Thyroid gland (tissue), 4 donors: ENCODE data around the gene CCDC9B. TPM values are rescaled to one million over a fixed set of nuclear protein-coding genes. Genes with fewer than 3 reads are reported as not detected.

Experiments
- DNase-seq, 2 donors: peaks; one replicate each; pipeline ENCODE4 v3.0.0-alpha.2; 2019
- H3K27ac ChIP-seq, 3 donors: fragments of 200-600 bp; sonication (generic); 1 replicate in 2 of 3; 2 replicates in 1 of 3; pipeline ENCODE4 v1.5.1; 2016 to 2019; ENCODE audit warnings: mild to moderate bottlenecking in 1 of 3, moderate library complexity in 1 of 3
- H3K27me3 ChIP-seq: fragments of 200-600 bp; sonication (generic); one replicate; pipeline ENCODE4 v1.5.1; 2019
- H3K36me3 ChIP-seq, 2 donors: fragments of 200-600 bp; sonication (generic); one replicate each; pipeline ENCODE4 v1.5.1; 2016 to 2019
- H3K4me1 ChIP-seq, 2 donors: fragments of 200-600 bp; sonication (generic); one replicate each; pipeline ENCODE4 v1.5.1; 2017 to 2019
- H3K4me3 ChIP-seq, 3 donors: fragments of 200-600 bp; sonication (generic); replicated peaks in 1 of 3; 1 replicate in 2 of 3; 2 replicates in 1 of 3; pipeline ENCODE4 v1.5.1; 2016; ENCODE audit warnings: mild to moderate bottlenecking in 1 of 3
- H3K9me3 ChIP-seq: fragments of 200-600 bp; sonication (generic); one replicate; pipeline ENCODE4 v1.5.1; 2017
- POLR2A ChIP-seq, 2 donors: fragments of 450-650 bp; IDR thresholded peaks; one replicate each; pipeline ENCODE4 v1.6.1; 2017; ENCODE audit warnings: antibody characterized with exemption in 2 of 2, mild to moderate bottlenecking in 2 of 2, moderate library complexity in 1 of 2
- WGBS, 2 donors: methylation state at CpG; one replicate each; pipeline ENCODE4 v1.1.5; 2017; 5-methylcytosine and 5-hydroxymethylcytosine counted together
- intact Hi-C: fragments of 100-400 bp; cut with DNase I; formaldehyde crosslinking; loops from one replicate; pipeline ENCODE4 v1.15.1; 2023
- total RNA-seq, 4 donors: library from RNA; depleted of rRNA; stranded (reverse); fragments of >200 nt; gene quantifications; one replicate each; pipeline ENCODE4 v1.2.3, GENCODE V29; 2016
- TF ChIP-seq, protein P1 (sequence below), 6 experiments: fragments of 200-600 bp in 3 of 6; fragments of 450-650 bp in 3 of 6; sonication (generic) in 3 of 6; IDR thresholded peaks; one replicate each; pipeline ENCODE4 v1.5.1; 2016 to 2019; ENCODE audit warnings: antibody characterized with exemption in 6 of 6, mild to moderate bottlenecking in 2 of 6, inconsistent platforms in 1 of 6, moderate library complexity in 1 of 6

Gene CCDC9B
- total RNA-seq, 4 donors from 2014 or later: 54.2 to 126 (median 97.5) TPM

DNA sequence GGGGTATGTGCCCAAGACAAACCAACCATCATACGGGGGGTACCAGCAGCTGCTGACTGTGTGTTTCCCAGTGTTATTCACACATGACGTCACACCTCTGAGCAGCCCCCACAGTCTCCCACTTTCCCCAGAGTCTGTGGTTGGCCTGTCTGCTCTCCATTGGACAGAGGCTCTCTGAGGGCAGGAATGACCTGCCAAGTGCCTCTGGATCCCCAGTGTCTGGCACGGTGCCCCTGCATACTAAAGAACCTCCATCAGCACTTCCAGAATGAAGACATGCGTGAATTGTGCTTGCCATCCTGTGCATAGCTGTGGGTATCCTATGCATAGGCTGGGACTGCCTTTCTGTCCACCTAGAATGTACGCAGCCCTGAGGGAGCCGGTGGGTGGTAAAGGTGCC is 3.5 kb upstream of the CCDC9B start:
- Histone ChIP-seq H3K9me3 (no peaks in the 10 kb centered on the region), H3K27ac (peak overlapping the region; percentile 82 to 90 (median 89)), H3K27me3 (no peaks in the 10 kb centered on the region), H3K4me3 (no peak overlapping the region), H3K4me1 (peaks cover 55 to 74% of the 10 kb centered on the region in 2 donors), H3K36me3 (no peaks in the 10 kb centered on the region)
- WGBS, 2 donors: 39 to 52% methylated on average over 4 to 6 of the region's 6 CpGs
- DNase-seq: no peak
- intact Hi-C loops: no loop called here
- TF ChIP-seq, protein P1, sequence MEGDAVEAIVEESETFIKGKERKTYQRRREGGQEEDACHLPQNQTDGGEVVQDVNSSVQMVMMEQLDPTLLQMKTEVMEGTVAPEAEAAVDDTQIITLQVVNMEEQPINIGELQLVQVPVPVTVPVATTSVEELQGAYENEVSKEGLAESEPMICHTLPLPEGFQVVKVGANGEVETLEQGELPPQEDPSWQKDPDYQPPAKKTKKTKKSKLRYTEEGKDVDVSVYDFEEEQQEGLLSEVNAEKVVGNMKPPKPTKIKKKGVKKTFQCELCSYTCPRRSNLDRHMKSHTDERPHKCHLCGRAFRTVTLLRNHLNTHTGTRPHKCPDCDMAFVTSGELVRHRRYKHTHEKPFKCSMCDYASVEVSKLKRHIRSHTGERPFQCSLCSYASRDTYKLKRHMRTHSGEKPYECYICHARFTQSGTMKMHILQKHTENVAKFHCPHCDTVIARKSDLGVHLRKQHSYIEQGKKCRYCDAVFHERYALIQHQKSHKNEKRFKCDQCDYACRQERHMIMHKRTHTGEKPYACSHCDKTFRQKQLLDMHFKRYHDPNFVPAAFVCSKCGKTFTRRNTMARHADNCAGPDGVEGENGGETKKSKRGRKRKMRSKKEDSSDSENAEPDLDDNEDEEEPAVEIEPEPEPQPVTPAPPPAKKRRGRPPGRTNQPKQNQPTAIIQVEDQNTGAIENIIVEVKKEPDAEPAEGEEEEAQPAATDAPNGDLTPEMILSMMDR (IDR thresholded peaks at IDR 0.05): no peak
- no peak for TF ChIP-seq POLR2A (IDR thresholded peaks at IDR 0.05)

DNA sequence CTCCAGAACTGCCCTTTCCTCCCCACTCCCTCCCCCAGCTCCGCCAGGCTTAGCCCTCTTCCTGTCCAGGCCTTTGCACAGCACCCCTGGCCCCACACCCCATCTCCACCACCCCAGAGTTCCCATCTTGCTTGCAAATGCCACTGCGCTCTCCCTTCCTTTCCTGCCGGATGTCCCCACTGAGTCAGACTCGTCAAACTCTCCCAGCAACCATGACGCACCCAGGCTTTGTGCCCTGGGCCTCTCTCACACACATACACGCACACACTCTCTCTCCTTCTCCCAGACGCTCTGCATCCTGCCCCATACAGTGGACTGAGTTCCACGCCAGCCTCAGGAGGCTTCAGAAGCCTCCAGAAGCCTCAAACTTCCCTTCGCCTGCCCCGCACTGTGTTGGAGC is 2.8 kb upstream of the CCDC9B start:
- H3K4me3 ChIP-seq: no peak overlapping the region

DNA sequence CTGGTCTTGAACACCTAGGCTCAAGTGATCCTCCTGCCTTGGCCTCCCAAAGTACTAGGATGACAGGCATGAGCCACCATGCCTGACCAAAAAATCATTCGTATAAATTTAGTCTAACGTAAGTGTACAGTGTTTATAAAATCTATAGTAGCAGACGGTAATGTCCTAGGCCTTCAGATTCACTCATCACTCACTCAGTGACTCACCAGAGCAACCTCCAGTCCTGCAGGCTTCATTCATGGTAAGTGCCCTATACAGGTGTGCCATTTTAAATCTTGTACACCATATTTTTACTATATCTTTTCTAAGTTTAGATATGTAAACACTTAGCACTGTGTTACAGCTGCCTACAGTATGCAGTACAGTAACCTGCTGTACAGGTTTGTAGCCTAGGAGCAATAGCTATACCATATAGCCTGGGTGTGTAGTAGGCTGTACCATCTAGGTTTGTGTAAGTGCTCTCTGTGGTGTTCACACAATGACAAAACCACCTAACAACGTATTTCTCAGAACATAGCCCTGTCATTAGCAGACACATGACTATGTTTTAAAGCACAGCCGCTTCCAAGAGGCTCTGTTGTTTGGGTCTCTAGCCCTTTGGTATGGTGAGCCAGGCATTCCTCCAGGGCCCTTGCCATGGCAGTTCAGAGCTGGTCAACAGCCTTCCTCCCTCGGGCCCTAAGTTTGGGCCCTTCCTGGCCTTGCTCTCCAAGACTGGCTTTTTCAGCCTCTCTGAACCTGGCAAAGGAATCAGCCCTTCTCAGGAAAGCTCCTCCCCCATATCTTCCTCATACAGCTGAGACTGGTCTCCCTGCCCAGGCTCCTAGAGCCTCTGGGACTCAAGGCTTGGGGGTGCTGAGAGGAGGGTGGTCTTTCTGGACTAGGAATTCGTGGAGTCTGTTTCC is 1.9 kb upstream of the CCDC9B start:
- DNase-seq: peak; percentile 38 to 39
- H3K27me3 ChIP-seq: no peaks in the 10 kb centered on the region
- no peaks in the 10 kb centered on the region for H3K9me3 ChIP-seq
- WGBS, 2 donors: 63 to 72% methylated on average over 7 of the region's 7 CpGs
- TF ChIP-seq, protein P1 (IDR thresholded peaks at IDR 0.05): no peak
- TF ChIP-seq POLR2A (IDR thresholded peaks at IDR 0.05): peak in 1 of 2 donors; percentile 27
- no peaks in the 10 kb centered on the region for H3K36me3 ChIP-seq
- H3K4me1 ChIP-seq: peaks cover 70 to 90% of the 10 kb centered on the region in 2 donors
- intact Hi-C loops: no loop called here
- no peak overlapping the region for H3K4me3 ChIP-seq
- H3K27ac ChIP-seq: peak overlapping the region; percentile 7 to 99 (median 49)

More for the DNA sequence above, 2.8 kb upstream of the CCDC9B start:
- H3K36me3 ChIP-seq: no peaks in the 10 kb centered on the region
- TF ChIP-seq POLR2A (IDR thresholded peaks at IDR 0.05): no peak
- TF ChIP-seq, protein P1 (IDR thresholded peaks at IDR 0.05): no peak
- WGBS, 2 donors: 85 to 87% methylated on average over 10 of the region's 10 CpGs
- H3K4me1 ChIP-seq: peaks cover 62 to 81% of the 10 kb centered on the region in 2 donors
- DNase-seq: no peak
- H3K27me3 ChIP-seq: no peaks in the 10 kb centered on the region
- no peaks in the 10 kb centered on the region for H3K9me3 ChIP-seq
- peak overlapping the region; percentile 49 to 99 (median 90) for H3K27ac ChIP-seq
- intact Hi-C loops: no loop called here

- intact Hi-C loops: no loop called here
- Histone ChIP-seq H3K4me1 (peaks cover 75 to 98% of the 10 kb centered on the region in 2 donors), H3K36me3 (peaks cover 13 to 15% of the 10 kb centered on the region in 2 donors), H3K27ac (peak overlapping the region; percentile 97 to 99 (median 99)), H3K27me3 (no peaks in the 10 kb centered on the region), H3K4me3 (peak overlapping the region; percentile 2 to 52 (median 48)), H3K9me3 (no peaks in the 10 kb centered on the region)
- peak in 1 of 2 donors; percentile 60 for TF ChIP-seq POLR2A (IDR thresholded peaks at IDR 0.05)
- TF ChIP-seq, protein P1 (IDR thresholded peaks at IDR 0.05): no peak
- DNase-seq: peak; percentile 93 to 94
- WGBS, 2 donors: 14 to 18% methylated on average over 10 to 13 of the region's 14 CpGs
These were observed 550 bp downstream of the CCDC9B start for GRCh38 chr15:40340038-40340739.
